Calu3 (cell line): Measurements from ENCODE around the gene LIG1. TPM values are rescaled to one million over a fixed set of nuclear protein-coding genes. Genes with fewer than 3 reads are reported as not detected.

ENCODE experiments used
- BruUV-seq: library from RNA; stranded (reverse); fragments of 400-500 nt; replicated peaks from 2 replicates; lab custom pipeline; 2021; lab: Mats Ljungman, UMichigan
- CTCF ChIA-PET: fragments of 300-600 bp; sonication (Branson Sonifier 250); formaldehyde crosslinking; loops from one replicate; lab custom pipeline; 2022; ENCODE audit warnings: antibody characterized with exemption; lab: Charles Lee
- DNase-seq: peaks from one replicate; pipeline ENCODE4 v3.0.0; 2022
- H3K27ac Mint-ChIP-seq: one replicate; pipeline ENCODE4 v1.8.0; 2022; ENCODE audit warnings: mixed read lengths; ENCODE audit not compliant: unreplicated experiment
- H3K27me3 Mint-ChIP-seq: one replicate; pipeline ENCODE4 v1.8.0; 2022; ENCODE audit warnings: mixed read lengths; ENCODE audit not compliant: unreplicated experiment
- H3K36me3 Mint-ChIP-seq: one replicate; pipeline ENCODE4 v1.8.0; 2022; ENCODE audit warnings: mild to moderate bottlenecking, moderate library complexity, mixed read lengths; ENCODE audit not compliant: insufficient read depth, unreplicated experiment
- H3K4me1 Mint-ChIP-seq: one replicate; pipeline ENCODE4 v1.8.0; 2022; ENCODE audit warnings: mild to moderate bottlenecking, low read depth, mixed read lengths; ENCODE audit not compliant: unreplicated experiment
- H3K4me3 Mint-ChIP-seq: one replicate; pipeline ENCODE4 v1.8.0; 2022; ENCODE audit warnings: mild to moderate bottlenecking, low read depth, moderate library complexity, mixed read lengths; ENCODE audit not compliant: unreplicated experiment
- H3K9me3 Mint-ChIP-seq: one replicate; pipeline ENCODE4 v1.8.0; 2022; ENCODE audit warnings: low read depth, mixed read lengths; ENCODE audit not compliant: unreplicated experiment
- CTCF ChIP-seq: fragments of 200-600 bp; IDR thresholded peaks from one replicate; pipeline ENCODE4 v1.8.0; 2022; ENCODE audit warnings: antibody characterized with exemption; ENCODE audit not compliant: unreplicated experiment
- intact Hi-C: fragments of 100-400 bp; cut with micrococcal nuclease; formaldehyde crosslinking; loops from one replicate; pipeline ENCODE4 v1.10.0; 2022; ENCODE audit not compliant: unreplicated experiment
- total RNA-seq: library from RNA; stranded (reverse); gene quantifications from 2 replicates; pipeline ENCODE4 v1.2.3, GENCODE V29; 2022

LIG1 gene
- total RNA-seq, 1 experiment from 2014 or later: 99.3 TPM

GRCh38 chr19:48192750-48193149 lies 22.6 kb upstream of the LIG1 start:
- TF ChIP-seq CTCF: no peak
- H3K9me3 Mint-ChIP-seq: no peaks in the 10 kb centered on the region
- peaks cover 15% of the 10 kb centered on the region for H3K36me3 Mint-ChIP-seq
- H3K27me3 Mint-ChIP-seq: no peaks in the 10 kb centered on the region
- no TSS peak for BruUV-seq
- no peak overlapping the region for H3K4me3 Mint-ChIP-seq
- no peak overlapping the region for H3K27ac Mint-ChIP-seq
- intact Hi-C loops: no loop called here
- H3K4me1 Mint-ChIP-seq: no peaks in the 10 kb centered on the region
- CTCF ChIA-PET: no interaction called here
- no peak for DNase-seq

GRCh38 chr19:48190885-48191284 lies 20.7 kb upstream of the LIG1 start:
- Mint-ChIP-seq H3K27me3 (no peaks in the 10 kb centered on the region), H3K4me1 (no peaks in the 10 kb centered on the region), H3K36me3 (peaks cover 17% of the 10 kb centered on the region), H3K4me3 (no peak overlapping the region), H3K27ac (no peak overlapping the region), H3K9me3 (no peaks in the 10 kb centered on the region)
- no peak for TF ChIP-seq CTCF
- CTCF ChIA-PET: interaction anchor here (1.0 to 1.3 kb wide), 3 partner anchors 13 to 69 kb away, joined by 3 to 6 read pairs (median 4); no protein-coding TSS in a partner anchor
- BruUV-seq: no TSS peak
- intact Hi-C loops: no loop called here
- no peak for DNase-seq

GRCh38 chr19:48190288-48190884 lies 20.2 kb upstream of the LIG1 start:
- no peak overlapping the region for H3K27ac Mint-ChIP-seq
- intact Hi-C loops: no loop called here

GRCh38 chr19:48186541-48186991 lies 16.4 kb upstream of the LIG1 start:
- H3K27ac Mint-ChIP-seq: no peak overlapping the region
- no peak overlapping the region for H3K4me3 Mint-ChIP-seq
- CTCF ChIA-PET: no interaction called here
- no peaks in the 10 kb centered on the region for H3K9me3 Mint-ChIP-seq
- intact Hi-C loops: no loop called here
- peaks cover 19% of the 10 kb centered on the region for H3K36me3 Mint-ChIP-seq
- no TSS peak for BruUV-seq
- no peak for DNase-seq
- no peaks in the 10 kb centered on the region for H3K27me3 Mint-ChIP-seq
- no peak for TF ChIP-seq CTCF
- no peaks in the 10 kb centered on the region for H3K4me1 Mint-ChIP-seq

More at GRCh38 chr19:48190288-48190884, 20.2 kb upstream of the LIG1 start:
- Mint-ChIP-seq H3K36me3 (peaks cover 12% of the 10 kb centered on the region), H3K27me3 (no peaks in the 10 kb centered on the region), H3K4me1 (no peaks in the 10 kb centered on the region), H3K9me3 (no peaks in the 10 kb centered on the region), H3K4me3 (no peak overlapping the region)
- peak; percentile 49 for TF ChIP-seq CTCF
- no TSS peak for BruUV-seq
- CTCF ChIA-PET: interaction anchor here (0.6 to 1.3 kb wide), 5 partner anchors 13 to 201 kb away, joined by 3 to 6 read pairs (median 3); no protein-coding TSS in a partner anchor
- peak; percentile 86 for DNase-seq
